Stimulated activated CD4-positive, alpha-beta T cell treated with anti-CD3 and anti-CD28 coated beads, TNF-alpha, amount 100 ng/mL, for 48 hours (primary cell): Measurements from ENCODE around the gene MYOCD.

Source experiments
- DNase-seq, 3 donors: peaks; one replicate each; pipeline ENCODE4 v3.0.0-alpha.2; 2020; ENCODE audit warnings: low read depth in 3 of 3

The MYOCD gene

DNA sequence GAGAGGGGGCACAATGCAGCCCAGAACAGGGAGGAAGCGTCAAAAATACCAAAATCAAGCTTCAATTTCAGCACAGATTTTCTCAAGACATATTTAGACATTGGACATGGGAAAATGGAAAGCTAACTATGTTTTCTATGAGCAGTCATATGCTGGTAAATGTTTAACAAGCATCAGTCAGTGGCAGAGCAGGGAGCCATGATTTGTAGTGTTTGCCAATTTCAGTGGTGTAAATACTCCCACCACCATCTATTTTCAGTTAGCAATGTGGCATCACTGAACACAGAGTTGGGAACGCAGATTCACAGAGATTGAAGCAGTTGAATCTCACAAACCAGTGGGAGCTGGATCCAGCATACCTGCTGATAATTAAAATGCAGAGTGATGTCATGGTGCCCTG is 24.6 kb upstream of the MYOCD start:
- DNase-seq: no peak

DNA sequence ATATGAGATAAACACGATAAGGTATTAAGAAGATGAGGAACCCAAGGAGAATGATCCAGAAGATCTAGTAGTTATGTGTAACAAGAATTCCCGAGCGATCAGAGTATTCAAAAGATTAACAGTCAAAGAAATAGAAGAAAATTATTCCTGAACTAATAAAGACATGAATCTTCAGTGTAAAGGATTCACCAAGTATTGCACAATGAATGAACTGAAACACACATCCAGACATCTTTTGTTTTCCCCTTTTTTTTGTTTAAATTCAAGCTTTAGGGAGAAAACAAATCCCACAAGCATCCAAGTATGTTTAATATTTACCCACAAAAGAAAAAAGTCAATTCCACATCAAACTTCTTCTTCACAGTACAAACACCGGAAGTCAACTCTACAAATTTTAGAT is 23.7 kb upstream of the MYOCD start:
- no peak for DNase-seq

DNA sequence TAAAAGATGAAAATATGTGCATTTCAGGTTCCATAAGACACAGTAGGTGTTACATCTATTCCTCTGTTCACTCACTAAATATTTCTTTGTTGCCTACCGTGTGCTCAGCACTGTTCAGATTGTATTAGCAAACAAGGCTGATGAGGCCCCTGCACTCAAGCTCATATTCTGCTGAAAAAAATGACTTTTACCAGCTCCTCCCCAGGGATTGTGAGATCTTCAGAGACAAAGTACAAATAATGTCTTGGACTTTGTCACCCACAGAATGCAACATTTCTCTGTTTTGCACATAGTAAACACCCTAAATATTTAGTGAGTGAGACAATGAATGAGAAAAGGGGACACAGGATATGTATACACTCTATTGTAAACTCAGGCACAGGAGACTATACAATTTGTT is 21.9 kb upstream of the MYOCD start:
- no peak for DNase-seq

DNA sequence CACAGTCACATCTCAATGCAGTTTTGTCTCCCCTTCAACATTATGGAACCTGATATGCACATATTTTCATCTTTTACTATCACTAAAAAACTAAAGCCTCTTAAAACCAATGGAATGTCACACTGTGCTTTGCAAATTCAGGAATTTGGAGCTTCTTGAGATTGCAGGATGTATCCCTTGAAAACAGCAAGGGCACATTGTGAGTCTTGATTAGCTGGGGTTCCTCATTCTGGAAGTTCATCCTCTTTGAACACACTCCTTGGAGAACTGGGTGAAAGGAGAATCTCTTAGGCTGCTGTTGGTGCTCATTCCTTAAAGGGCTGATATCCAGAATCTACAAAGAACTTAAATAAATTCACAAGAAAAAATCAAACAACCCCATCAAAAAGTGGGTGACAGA is 21.1 kb upstream of the MYOCD start:
- no peak for DNase-seq

DNA sequence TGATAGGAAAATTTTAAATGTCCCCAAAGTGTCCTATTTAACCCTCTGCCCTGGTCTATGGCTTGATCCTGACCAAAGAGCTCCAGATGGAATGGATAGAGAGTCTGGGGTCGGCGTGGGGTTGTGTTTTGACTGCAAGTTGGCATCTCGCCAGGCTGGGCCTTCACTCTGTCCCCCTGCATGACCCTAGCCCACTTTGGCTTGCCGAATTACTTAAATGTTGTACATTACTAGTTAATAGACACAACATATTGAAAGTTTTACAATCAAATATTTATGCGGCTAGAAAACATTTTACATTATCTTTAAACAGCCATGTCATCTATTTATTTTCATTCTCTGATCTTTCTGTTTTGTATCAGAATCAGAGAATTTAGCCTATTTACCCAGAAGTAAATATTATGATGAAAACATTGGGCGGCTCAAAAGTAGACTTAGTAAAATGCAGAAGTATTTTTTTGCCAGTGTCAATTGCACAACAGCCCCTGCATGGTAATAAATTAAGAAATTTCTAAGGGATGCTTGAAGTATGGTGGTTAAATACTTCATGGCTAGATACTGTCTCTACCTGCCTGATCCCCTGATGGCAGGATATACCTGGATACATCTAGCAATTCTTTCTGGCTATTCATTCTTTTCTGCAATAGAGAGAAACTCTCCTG is 18.8 kb upstream of the MYOCD start:
- no peak for DNase-seq

DNA sequence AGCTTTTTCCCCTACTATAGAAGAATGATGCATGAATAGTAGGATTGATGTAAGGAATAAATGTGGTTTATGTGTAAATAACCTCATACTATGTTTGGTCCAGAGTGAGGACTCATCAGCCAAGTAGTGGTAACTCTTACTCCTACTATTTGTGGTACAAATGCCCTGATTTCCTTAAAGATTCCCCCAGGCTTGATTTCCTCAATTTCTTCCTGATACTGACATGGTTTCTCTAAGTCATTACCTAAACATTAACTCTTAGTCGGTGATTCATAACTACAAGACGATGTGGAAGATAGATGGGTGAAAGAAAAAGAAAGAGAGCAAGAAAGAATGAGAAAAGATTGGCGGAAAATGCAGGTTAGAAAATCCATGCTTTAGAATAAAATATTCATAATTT is 17.2 kb upstream of the MYOCD start:
- no peak for DNase-seq

DNA sequence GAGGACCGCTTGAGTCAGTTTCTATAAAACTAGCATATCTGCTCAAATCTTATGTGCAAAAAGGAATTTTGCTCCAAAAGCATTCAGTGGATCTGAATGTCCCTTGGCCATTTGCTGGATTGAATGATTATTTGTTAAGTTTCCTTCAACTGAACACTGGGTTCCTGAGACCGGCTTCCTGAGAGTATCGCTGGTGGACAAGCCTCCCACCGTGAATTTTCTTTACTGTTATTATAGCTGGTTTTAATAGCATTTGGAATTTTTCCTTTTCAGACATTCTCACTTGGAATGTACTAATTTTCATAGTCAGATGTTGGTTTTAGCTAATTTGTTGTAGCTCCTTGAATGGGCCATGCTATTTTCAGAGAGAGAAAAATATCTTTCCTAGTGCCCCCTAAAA is 9.8 kb upstream of the MYOCD start:
- DNase-seq: no peak

DNA sequence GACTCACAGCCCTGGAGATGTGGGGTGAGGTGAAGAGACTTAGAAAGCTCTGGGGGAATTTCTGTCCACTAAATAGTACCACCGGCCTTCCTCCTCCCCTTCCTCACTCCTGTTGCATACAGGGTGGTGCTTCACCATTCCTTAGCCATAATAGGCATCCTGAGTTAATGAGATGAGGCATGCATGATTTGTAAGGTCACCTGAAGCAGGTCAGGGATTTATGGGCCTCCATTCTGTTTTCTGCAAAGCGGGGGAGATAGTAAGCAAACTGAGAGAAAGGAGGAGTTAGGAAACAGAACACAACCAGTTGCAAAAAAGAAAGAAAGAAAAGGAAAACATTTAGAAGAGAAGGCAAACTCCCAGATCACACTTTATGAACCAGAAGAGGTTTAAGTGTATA is 9.3 kb upstream of the MYOCD start:
- no peak for DNase-seq

DNA sequence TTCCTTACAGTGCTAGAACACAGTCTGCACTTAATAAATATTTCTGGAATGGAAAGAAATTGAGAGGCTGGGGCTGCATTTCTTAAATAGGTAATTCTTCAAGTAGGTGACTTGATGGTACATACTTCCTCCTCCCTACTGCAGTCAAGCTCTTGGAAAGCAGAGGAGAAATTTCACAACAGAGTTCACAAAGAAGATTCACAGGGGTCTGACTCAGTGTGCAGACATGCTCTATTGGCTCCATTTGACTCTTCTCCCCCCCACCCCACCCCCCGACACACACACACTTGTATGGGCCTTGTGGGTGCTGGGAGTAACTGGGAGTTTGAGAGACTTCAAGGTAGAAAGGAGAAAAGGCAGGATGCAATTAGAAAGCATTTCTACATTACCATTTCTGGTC is 6.2 kb upstream of the MYOCD start:
- DNase-seq: no peak

DNA sequence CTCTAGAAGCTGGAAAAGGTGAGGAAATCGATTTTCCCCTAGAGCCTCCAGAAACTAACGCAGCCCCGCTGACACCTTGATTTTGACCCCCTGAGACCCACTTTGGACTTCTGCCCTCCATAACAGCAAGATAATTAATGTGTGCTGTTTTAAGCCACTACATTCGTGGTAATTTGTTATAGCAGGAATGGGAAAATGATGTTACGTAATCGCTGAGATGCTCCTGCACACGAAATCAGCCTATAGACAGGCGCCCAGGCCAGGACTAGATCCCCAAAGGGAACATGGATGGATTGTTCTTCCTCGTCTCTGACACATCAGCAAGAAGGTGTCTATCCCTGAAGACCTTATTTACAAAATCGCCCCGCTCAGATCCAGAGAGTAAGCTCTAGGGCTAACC is 1.4 kb upstream of the MYOCD start:
- DNase-seq: no peak

DNA sequence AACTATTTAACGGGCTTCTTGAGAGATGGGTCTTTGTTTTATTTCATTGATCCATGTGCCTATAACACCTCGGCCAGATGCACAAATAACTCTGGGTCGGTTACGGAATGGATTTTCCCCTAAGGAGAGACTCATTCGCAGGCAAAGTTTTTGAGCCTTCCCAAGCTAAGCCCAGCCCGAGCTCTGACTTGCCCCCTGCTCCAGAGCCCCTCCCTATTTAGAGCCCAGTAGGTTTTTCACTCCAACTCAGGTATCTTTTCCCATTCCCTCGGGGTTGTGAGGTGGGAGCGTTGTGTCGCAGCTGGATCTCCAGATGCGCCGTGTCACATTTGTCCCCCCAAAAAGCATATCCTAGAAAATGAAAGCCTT is 812 bp upstream of the MYOCD start:
- no peak for DNase-seq

DNA sequence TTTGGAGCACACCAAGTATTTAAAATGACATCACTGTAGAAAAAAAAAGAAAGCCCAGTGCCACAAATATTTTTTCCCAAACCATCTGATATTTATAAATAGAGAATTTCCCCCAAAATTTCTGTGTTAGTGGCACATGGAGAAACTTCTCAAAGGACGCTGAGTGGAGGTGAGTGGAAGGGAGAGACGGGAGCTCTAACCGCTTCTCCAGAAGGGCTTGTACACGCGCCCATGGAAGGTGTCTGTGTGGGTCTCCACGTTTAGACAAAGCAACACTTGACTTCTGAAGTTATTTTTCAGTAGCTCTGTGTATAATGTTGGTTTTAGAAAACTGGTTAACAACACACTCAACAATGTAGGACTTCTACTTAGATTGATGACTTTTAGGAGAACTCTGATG is 1.0 kb downstream of the MYOCD start:
- DNase-seq: no peak

DNA sequence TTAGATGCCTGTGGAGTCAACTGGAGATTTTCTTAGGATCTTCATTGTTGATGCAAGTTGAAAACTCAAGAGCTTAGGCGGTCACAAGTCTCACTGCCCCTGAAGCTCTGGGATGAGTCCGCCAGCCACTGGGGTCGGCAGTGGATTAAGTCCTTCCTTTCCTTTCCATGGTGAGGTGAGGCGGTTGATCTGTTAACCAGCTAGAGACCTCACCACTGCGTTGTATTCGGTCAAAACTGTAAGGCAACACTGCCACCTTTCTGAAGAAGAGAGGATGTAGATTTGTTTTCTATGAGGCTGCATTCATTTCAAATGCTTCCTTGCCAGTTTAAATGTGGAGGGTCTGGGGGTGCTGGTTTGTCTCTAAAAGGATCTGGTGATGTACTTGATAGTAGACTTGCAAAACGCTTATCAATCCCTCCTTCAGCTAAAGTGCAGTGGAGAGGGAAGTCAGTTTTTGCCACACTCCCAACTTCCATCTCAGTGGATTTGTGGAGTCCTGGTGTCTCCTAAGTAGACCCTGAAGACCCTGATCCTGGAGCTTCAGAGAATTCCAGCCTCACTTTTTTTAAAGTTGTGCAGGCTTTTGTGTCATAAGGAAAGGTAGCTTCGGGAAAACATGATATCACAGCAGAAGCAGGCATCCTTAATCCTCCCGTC is 1.7 kb downstream of the MYOCD start:
- DNase-seq: no peak

DNA sequence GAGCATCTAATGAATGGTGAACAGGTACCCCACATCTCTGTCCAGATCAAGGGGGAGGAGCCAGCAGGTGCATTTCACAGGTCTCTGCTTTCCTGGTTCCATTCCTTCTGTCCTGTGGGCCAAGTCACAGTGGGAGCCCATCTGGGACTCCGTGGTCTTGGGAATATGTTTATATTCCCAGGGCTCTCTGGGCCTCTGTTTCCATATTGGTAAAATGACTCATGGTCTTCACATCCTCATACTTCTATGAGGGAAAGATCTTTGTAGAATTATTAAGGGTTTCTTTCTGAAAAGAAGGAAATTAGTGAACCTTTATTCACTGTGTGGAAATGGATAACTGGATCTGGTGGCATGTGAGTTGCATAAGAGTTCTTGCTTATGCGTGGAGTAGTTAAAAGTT is 6.2 kb downstream of the MYOCD start:
- DNase-seq: no peak

DNA sequence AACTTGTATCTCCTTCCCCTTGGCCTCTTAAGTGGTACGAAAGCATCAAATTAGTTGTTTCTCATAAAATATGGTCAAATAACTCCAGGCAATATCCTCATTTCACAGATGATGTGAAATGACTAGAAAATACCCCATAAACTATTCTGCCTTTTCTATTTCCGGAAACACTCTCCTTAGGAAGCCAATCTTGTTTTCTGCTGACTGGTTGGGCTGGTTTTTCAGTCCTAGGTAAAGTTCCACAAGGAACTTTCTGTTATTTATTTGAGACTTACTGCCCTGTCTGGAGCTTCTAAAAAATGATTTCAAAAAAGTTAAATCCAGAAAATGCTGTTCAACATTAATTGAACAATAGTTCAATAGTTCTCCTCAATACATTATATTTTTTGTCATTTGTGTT is 7.3 kb downstream of the MYOCD start:
- DNase-seq: no peak

DNA sequence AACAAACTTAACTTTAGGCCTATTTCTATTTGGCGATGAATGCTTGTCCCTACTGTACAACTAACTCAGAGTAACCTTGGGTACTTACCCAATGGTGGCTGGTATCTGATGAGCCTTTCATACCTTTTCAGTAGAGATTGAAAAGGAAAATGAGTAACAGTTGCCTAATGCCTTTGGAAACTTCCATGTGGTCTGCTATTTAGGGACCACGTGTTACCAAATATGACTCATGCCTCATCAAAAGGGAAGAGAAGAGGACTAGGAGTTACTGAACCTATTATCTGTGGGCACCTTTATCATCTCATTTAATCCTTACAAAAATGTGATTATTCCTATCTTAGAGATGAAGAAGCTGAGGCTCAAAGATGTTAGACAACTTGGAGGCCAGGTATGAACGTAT is 8.1 kb downstream of the MYOCD start:
- DNase-seq: no peak

DNA sequence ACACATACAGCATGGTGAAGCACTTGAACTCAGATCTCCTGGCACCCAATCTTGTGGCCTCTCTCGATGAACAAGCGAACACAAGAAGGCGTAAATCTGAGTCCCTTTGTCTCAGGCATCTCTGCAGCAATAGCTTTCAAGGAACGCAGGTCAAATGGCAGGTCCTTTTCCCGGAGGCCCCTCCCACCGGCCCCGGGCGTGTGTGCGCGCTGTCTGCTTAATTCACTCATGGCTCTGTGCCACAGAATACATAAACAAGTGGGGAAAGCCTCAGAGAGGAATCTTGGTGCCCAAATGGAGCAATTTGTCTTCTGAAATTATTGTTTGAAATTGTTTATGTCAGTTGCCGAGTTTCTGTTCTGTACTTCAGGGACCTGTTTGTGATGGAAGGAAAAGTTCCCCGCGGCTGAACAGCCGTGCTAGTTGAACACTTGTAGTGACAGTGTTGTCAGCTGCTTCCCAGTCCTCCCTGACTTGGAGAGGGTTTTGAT is 14.8 kb downstream of the MYOCD start:
- no peak for DNase-seq

DNA sequence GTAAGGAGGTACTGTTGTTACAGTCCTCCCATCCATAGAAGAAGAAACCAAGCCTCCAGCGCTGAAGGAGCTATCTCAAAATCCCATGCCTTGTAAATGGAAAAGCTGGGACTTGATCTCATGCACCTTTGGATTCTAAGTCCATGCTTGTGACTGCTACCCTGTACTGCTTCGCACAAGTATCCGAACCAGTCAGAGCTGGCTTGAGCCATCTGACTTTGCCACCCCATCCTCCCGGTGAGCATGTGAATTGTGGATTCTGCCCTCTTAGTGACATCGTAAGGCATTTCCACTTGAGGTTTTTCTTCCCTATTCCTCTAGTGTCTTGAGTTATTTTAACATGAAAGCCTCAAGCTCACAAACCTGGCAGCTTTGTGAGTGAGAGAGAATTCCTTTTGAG is 15.3 kb downstream of the MYOCD start:
- no peak for DNase-seq

DNA sequence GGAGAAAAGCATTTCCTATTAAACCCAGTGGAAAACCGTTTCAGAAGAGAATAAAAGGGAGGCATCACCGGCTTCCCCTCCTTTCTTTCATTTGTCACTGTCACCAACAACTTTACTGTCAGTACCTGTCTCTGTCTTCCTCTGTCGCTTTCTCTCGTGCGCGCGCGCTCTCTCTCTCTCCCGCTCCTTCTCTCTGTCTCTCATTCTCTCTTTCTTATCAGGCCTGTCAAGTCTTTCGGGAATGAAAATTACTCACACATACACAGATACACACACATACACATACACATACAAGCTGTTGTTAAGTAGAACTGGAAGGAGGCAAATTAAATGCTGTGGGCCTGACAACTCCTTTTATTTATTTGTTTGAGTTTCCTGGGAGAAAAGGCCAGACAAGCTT is 17.6 kb downstream of the MYOCD start:
- DNase-seq: no peak

DNA sequence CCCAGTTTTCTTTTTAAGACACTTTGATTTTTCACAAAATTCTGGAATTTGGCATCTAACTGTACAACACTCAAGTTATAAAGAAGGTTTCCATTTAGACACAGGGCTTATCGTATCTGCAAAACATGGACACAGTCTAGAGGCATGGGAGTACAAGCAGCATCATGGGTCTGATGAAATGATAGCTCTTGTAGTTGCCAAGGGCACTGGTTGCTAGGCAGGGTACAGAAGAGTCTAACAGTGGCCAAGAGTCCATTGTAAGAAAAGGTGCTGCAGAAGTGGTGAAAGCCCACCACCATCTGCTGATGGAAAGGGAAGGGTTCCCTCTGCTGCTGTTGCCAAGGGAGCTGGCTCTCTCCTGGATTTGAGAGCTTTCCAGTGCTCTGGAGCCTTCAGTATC is 20.8 kb downstream of the MYOCD start:
- no peak for DNase-seq

DNA sequence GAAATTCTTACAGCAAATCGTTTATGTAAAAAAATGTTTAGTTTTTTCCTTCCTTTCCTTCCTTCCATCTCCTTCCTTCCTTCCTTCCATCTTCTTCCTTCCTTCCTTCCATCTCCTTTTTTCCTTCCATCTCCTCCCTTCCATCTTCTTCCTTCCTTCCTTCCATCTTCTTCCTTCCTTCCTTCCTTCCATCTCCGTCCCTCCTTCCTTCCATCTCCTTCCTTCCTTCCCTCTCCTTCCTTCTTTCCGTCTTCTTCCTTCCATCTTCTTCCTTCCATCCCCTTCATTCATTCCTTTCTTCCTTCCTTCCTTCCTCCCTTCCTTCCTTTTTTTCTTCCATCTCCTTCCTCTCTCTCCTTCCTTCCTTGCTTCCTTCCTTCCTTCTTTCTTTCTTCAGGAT is 22.7 kb downstream of the MYOCD start:
- no peak for DNase-seq

DNA sequence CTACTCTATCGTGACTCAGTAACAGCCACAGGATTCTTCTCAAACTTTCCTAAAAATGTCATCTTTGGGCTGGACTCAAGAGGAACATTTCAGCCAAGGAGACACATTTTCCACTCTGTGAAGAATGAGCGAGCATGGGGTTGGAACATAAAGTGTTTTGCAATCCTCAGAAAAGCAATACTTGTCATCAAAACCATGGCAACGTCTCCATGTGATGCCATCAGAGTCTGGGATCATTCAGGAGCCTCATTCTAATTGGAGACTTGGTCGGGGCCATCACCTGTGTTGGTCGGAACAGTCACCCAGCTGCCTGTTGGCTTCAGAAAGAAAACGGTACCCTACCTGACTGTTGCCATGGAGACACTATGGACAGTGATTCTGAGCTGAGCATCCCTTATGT is 25.5 kb downstream of the MYOCD start:
- DNase-seq: no peak

DNA sequence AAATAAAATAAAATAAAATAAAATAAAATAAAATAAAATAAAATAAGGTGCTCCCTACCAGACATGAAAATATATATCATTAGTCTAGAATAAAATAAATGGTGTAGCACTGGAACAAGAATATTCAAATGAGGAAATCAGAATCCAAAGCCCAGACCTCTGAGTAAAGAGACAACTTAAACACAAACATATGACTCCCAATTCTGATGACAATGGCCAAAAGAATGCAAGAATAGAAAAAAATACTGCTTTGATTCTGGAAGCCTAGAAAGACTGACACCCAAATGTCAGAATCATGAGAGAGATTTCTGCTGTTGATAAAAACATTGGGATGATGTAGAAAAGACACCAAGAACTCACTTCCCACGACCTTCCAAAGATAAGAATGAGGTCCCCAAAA is 27.9 kb downstream of the MYOCD start:
- DNase-seq: no peak

DNA sequence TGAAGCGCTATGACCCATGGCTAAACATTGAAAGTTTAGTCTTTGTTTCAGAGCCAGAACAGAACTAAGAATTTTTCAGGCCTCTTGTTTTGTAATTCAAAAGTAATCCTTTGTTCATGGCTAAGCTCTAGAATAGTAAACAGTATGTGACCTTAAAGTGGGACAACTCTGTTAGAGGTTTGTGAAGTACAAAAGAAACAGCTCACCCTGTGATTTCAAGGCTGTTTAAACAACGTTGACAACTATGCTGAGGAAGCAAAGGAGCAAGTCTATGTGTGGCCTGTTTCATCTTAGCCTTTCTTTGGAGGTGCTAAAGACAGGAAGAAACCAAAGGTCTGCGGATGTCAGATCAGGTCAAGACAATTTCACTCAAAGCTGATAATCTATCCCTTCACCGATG is 40.4 kb downstream of the MYOCD start:
- DNase-seq: no peak
